ENCODE data around the gene STXBP6. TPM values are rescaled to one million over a fixed set of nuclear protein-coding genes. Genes with fewer than 3 reads are reported as not detected.
"Not testable (repeated sequence)": the region's sequence is repeated elsewhere in the genome, so short reads cannot be mapped to it uniquely, and the experiment has no call there.

STXBP6 gene
- total and polyA plus RNA-seq, 8 donors = 17.2 to 54.1 (median 47.1) TPM

DNA sequence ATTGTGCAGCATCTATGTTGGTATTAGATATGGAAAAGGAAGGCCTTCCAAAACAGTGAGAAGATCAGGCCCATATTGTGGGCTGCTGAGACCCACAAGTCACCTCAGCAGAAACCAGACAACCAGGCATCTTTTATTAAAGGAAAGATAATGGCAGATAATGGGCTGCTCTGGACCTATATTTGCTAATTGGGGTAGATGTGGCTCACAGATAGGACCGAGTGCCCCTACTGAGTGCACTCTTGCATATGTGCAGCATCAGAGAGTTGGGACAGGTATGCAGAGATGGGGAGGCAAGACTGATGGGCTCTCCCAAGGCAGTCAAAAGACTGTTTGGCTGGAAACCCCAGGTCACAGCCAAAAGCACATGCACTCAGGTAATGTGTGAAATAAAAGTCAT, 266.2 kb downstream of the STXBP6 start:
- intact Hi-C loops (cut with DNase I) = no loop called here
- ATAC-seq (no peak), DNase-seq (no peak)
- H3K9me3 ChIP-seq = no peaks in the 10 kb centered on the region
- no peak overlapping the region for H3K4me3 ChIP-seq
- no peak overlapping the region for H3K27ac ChIP-seq
- no peaks in the 10 kb centered on the region for H3K36me3 ChIP-seq
- H3K4me1 ChIP-seq = peaks cover 0 to under 1% of the 10 kb centered on the region in 2 donors
- no peaks in the 10 kb centered on the region for H3K27me3 ChIP-seq
- TF ChIP-seq, protein P1, sequence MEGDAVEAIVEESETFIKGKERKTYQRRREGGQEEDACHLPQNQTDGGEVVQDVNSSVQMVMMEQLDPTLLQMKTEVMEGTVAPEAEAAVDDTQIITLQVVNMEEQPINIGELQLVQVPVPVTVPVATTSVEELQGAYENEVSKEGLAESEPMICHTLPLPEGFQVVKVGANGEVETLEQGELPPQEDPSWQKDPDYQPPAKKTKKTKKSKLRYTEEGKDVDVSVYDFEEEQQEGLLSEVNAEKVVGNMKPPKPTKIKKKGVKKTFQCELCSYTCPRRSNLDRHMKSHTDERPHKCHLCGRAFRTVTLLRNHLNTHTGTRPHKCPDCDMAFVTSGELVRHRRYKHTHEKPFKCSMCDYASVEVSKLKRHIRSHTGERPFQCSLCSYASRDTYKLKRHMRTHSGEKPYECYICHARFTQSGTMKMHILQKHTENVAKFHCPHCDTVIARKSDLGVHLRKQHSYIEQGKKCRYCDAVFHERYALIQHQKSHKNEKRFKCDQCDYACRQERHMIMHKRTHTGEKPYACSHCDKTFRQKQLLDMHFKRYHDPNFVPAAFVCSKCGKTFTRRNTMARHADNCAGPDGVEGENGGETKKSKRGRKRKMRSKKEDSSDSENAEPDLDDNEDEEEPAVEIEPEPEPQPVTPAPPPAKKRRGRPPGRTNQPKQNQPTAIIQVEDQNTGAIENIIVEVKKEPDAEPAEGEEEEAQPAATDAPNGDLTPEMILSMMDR (IDR thresholded peaks at IDR 0.05) = no peak

DNA sequence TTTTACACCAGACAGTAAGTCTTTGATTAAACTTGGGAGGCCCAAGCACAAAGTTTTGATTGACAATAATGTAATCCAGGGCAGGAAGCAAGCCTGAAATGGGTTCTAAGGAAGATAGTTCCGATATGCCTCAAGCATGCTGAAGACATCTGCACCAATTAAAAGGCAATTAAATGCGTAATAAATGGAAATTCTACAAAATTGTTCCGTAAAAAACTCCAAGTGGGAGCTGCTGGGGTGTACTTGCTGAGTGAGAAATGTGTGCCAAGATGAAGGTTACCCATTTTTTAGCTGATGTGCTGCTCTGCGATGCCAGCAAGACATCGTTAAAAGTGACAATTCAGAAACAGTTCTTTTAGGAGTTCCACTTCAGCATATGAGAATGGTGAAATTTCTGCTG, 269.7 kb downstream of the STXBP6 start:
- H3K9me3 ChIP-seq = no peaks in the 10 kb centered on the region
- TF ChIP-seq, protein P1 (IDR thresholded peaks at IDR 0.05) = no peak
- ATAC-seq (no peak), DNase-seq (peak in 1 of 4 donors; percentile 32)
- H3K36me3 ChIP-seq = no peaks in the 10 kb centered on the region
- no peak overlapping the region for H3K4me3 ChIP-seq
- intact Hi-C loops (cut with DNase I) = no loop called here
- H3K27me3 ChIP-seq = no peaks in the 10 kb centered on the region
- no peak overlapping the region for H3K27ac ChIP-seq
- H3K4me1 ChIP-seq = no peaks in the 10 kb centered on the region

DNA sequence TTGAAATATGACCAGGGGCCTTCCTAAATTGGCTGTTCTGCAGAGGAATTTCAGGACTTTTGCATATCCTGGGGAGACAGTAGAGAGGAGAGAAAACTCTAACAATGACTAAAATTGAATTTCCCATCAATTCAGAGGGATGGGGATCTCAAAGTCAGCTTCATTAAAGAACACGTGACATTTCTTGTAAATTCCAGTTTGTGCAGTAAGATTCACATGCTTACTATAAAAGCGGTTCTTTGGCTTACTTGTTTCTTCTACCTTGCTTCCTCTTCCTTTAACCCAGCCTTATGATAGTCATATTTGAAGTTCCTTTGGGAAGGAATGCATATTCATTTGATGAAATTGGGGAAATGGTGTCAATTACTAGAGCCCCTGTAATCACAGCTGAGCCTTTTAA, 272.3 kb downstream of the STXBP6 start:
- H3K36me3 ChIP-seq = no peaks in the 10 kb centered on the region
- no peak overlapping the region for H3K27ac ChIP-seq
- intact Hi-C loops (cut with DNase I) = no loop called here
- ATAC-seq = no peak
- no peak for DNase-seq
- no peaks in the 10 kb centered on the region for H3K27me3 ChIP-seq
- H3K4me1 ChIP-seq = no peaks in the 10 kb centered on the region
- H3K4me3 ChIP-seq = no peak overlapping the region
- TF ChIP-seq, protein P1 (IDR thresholded peaks at IDR 0.05) = no peak
- H3K9me3 ChIP-seq = no peaks in the 10 kb centered on the region

DNA sequence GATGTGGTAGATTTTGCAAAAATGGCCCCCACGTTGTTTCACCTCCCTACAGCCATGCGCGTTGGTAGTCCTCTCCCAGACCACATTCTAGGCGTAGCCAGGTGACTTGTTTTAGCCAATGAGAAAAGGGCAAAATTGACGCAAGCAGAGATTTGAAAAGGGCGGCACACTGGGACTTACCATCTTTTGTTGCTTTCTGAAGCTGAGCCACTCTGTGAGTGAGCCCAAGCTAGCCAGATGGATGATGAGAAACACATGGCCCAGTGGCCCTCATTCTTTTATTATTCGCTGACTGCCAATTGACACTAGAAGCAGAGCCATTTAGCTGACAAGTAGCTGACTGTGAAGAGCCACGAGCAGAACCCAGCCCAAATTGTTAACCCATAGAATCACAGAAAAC, 274.0 kb downstream of the STXBP6 start:
- ATAC-seq (no peak), DNase-seq (peak in 1 of 4 donors; percentile 43)
- TF ChIP-seq, protein P1 (IDR thresholded peaks at IDR 0.05) = no peak
- no peaks in the 10 kb centered on the region for H3K4me1 ChIP-seq
- H3K36me3 ChIP-seq = no peaks in the 10 kb centered on the region
- intact Hi-C loops (cut with DNase I) = no loop called here
- no peaks in the 10 kb centered on the region for H3K9me3 ChIP-seq
- H3K27ac ChIP-seq = no peak overlapping the region
- no peak overlapping the region for H3K4me3 ChIP-seq
- H3K27me3 ChIP-seq = no peaks in the 10 kb centered on the region

DNA sequence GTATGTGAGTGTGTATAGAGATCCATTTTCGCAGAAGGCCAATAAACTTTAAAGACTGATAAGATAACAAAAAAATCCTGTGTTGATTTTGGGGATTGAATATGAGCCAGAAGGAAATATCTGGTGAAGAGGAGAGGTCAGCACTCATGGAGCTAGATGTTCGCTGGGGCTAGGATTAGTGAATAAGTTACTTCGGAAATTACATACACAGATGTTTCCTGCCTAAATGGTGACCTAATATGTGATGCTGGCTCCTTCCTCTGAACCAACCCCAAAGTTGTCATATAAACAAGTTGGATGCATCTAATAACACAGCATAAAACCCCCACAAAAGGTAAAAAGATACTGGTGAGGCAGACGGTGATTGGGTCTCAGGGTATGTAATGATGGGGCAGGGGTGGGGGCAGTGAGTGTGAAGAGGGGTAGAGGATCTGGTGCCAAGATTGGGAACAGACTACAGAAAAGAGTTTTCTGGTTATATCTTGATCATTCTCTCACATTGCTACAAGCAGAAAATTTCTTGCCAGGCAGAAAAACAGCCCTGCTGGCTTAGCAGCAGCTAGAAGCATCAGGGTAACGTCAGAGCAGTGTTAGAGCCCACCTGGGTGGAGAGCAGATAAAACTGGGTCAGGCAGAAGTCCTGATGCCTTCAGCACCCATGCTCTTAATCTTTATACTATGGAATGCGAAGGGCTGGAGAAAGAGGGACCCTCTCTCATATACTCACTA, 275.6 kb downstream of the STXBP6 start:
- H3K27ac ChIP-seq = peak overlapping the region in 1 of 2 donors; percentile 2
- intact Hi-C loops (cut with DNase I) = no loop called here
- no peaks in the 10 kb centered on the region for H3K9me3 ChIP-seq
- H3K4me1 ChIP-seq = no peaks in the 10 kb centered on the region
- ATAC-seq = peak; percentile 29
- DNase-seq = peak in 2 of 4 donors; percentile 86 to 91
- TF ChIP-seq, protein P1 (IDR thresholded peaks at IDR 0.05) = no peak
- no peak overlapping the region for H3K4me3 ChIP-seq
- no peaks in the 10 kb centered on the region for H3K27me3 ChIP-seq
- no peaks in the 10 kb centered on the region for H3K36me3 ChIP-seq

DNA sequence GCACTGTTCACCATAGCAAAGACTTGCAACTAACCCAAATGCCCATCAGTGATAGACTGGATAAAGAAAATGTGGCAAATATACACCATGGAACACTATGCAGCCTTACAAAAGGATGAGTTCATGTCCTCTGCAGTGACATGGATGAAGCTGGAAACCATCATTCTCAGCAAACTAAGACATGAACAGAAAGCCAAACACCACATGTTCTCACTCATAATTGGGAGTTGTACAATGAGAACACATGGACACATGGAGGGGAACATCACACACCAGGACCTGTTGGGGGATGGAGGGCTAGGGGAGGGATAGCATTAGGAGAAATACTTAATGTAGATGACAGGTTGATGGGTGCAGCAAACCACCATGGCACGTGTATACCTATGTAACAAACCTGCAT, 276.4 kb downstream of the STXBP6 start:
- DNase-seq; H3K9me3 ChIP-seq; H3K4me3 ChIP-seq; ATAC-seq; H3K36me3 ChIP-seq; H3K27me3 ChIP-seq; intact Hi-C loops (cut with DNase I); H3K27ac ChIP-seq; H3K4me1 ChIP-seq: not testable (repeated sequence)
